ENCODE measurements around the gene UTP14A.
"Not testable (repeated sequence)": the region's sequence is repeated elsewhere in the genome, so short reads cannot be mapped to it uniquely, and the experiment has no call there.

The UTP14A gene, protein sequence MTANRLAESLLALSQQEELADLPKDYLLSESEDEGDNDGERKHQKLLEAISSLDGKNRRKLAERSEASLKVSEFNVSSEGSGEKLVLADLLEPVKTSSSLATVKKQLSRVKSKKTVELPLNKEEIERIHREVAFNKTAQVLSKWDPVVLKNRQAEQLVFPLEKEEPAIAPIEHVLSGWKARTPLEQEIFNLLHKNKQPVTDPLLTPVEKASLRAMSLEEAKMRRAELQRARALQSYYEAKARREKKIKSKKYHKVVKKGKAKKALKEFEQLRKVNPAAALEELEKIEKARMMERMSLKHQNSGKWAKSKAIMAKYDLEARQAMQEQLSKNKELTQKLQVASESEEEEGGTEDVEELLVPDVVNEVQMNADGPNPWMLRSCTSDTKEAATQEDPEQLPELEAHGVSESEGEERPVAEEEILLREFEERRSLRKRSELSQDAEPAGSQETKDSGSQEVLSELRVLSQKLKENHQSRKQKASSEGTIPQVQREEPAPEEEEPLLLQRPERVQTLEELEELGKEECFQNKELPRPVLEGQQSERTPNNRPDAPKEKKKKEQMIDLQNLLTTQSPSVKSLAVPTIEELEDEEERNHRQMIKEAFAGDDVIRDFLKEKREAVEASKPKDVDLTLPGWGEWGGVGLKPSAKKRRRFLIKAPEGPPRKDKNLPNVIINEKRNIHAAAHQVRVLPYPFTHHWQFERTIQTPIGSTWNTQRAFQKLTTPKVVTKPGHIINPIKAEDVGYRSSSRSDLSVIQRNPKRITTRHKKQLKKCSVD

DNA sequence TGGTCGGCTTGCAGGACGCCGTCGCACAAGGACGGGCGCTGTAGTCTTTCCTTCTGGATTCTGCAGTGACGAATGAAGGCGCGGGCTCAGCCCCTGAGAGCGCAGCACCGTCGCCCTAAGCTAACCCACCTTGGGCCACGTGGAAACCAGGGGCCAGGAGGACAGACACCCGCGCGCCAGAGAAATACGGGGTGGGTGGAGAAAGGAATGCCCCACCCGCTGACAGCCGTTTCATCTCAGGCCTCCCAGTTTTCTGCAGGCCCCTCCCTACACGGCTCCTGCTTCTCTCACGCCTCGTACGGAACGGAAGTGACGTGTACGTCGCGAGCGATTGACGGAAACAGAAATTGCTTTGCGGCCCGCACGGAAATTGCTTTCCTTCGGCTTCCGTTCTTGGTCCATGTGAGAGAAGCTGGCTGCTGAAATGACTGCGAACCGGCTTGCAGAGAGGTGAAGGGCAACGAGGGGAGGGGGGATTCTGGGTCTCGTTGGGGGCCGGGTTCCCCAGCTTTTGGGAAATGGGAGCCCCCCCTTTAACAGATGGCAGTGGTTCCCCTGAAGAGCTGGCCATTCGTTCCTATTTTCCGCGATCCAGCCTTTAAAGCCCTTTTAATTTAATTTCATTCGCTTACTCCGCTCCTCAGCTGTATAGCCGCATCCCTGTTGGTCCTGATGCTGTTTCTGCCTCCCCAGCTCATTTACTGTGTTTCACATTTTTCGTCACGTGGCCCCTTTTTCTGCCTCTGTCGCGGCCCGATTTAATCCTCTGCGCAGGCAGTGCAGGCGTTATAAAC, at the start of gene UTP14A:
Gene UTP14A (plus strand): TSS at position 378 of the 794 bp plus-strand sequence. CDS start 47 bp downstream, at position 425.
- DNase-seq: peak; percentile 77 to 85

DNA sequence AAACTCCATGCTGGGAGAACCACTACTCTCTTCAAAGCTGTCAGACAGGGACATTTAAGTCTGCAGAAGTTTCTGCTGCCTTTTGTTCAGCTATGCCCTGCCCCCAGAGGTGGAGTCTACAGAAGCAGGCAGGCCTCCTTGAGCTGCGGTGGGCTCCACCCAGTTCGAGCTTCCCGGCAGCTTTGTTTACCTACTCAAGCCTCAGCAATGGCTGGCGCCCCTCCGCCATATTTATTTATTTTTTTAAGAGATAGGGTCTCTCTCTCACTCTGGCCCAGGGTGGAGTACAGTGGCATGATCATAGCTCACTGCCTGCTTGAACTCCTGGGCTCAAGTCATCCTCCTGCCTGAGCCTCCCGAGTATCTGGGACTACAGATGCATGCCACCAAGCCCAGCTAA, 46.8 kb upstream of the UTP14A start:
- DNase-seq: not testable (repeated sequence)

DNA sequence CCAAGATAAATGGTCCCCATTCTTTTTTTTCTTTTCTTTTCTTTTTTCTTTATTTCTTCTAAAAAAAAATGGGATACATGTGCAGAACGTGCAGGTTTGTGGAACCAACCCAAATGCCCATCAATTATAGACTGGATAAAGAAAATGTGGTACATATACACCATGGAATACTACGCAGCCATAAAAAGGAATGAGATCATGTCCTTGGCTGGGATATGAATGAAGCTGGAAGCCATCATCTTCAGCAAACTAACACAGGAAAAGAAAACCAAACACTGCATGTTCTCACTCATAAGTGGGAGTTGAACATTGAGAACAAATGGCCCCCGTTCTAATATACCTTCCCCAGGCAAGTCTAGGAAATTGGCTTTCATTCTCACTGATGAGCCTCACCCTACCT, 39.6 kb upstream of the UTP14A start:
- DNase-seq: not testable (repeated sequence)

DNA sequence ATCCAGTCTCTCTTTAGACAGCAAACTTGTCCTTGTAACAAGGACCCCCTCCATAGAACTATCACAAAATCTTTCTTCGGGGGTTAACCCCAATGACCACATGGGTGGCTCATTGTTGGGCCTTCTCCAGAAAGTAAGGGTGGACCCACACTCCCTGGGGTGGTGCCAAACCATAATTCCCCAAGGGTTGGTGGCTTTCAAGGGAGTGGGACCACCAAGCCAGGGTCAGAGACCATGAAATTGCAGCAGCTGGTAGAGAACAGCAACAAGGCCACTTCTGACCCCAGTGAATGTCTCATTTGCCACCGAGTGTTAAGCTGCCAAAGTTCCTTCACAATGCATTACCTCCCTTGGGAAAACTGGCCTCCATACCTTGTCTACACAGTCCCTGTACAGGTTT, 33.4 kb upstream of the UTP14A start:
- no peak for DNase-seq

DNA sequence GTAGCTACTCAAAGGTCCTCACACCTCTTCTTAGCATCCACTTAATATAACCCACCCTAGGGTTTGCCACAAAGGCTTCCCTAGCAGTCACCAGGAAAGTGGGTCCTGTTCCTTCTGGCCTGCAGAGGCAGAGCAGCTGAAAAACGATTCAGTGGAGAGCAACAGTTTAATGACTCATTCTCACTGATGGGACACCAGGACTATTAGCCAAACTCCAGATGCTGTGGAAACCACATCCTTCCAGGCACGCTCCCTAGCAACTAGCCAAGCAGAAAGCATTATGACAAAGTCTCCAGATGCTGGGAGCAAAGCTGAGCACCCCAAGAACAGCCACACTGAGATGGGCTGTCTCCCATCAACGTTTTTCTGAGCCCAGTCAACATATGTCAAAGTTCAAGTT, 30.3 kb upstream of the UTP14A start:
- DNase-seq: no peak

DNA sequence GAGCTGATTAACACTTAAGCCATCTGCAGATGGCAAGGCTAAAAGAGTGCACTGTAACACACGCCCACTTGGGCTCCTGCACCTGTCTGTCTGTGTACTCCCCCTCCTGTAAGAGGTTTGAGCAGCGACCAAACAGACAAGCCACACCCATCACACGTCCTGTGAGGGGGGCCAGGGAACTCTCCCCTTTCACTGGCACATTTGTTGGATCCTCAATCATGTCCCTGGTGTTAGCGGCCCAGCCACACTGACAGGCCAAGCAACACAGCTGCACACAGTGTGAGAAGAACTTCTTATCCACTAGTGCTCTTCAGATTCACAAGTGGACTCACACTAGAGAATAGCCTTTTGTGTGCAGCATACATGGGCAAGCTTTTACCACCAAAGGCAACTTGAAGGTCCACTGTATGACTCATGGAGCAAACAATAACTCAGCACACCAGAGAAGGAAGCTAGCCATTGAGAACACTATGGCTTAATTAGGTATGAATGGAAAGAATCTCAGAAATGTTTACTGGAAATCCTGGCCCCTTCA, 29.1 kb upstream of the UTP14A start:
- DNase-seq: no peak

DNA sequence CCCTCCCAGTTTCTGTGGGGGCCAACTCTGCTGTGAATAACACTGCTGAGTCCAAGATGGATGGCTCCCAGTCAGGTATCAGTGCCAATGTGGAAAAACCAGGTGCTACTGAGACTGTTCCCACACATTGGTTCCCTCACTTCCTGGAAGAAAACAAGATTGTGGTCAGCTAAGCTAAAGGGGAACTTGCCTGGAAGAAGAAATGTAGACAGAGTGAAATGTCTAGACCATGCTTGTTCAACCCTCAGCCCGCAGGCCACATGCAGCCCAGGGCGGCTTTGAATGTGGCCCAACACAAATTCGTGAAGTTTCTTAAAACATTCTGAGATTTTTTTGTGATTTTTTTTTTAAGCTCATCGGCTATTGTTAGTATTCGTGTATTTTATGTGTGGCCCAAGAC, 28.6 kb upstream of the UTP14A start:
- DNase-seq: no peak

DNA sequence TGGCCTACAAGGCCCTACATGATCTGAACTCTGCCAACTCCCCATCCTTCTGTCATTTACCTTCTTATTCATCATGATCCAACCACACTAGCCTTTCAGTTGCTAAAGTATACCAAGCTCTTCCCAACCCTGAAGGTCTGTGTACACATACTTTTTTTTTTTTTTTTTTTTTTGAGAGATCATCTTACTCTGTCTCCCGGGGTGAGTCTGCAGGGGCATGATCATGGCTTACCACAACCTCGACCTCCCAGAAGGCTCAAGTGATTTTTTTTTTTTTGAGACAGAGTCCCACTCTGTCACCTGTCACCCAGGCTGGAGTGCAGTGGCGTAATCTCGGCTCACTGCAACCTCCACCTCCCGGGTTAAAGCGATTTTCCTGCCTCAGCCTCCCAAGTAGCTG, 5.9 kb upstream of the UTP14A start:
- no peak for DNase-seq

DNA sequence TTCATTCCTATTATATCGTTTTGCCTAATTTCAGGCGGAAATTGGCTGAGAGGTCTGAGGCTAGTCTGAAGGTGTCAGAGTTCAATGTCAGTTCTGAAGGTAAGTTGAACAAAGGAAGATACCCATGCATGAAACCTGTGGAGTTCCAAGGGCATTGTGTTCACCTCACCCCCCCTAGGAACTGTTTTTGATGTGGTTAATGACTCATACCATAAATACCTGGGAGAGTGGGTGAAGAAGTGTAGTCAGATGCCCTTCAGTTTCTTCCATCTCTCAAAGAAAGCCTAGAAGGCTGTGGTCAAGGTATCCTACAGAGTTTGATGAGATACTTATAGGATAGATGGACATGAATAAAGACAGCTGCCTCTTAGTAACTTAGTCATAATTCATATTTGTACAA, 2.7 kb downstream of the UTP14A start:
- DNase-seq: no peak

DNA sequence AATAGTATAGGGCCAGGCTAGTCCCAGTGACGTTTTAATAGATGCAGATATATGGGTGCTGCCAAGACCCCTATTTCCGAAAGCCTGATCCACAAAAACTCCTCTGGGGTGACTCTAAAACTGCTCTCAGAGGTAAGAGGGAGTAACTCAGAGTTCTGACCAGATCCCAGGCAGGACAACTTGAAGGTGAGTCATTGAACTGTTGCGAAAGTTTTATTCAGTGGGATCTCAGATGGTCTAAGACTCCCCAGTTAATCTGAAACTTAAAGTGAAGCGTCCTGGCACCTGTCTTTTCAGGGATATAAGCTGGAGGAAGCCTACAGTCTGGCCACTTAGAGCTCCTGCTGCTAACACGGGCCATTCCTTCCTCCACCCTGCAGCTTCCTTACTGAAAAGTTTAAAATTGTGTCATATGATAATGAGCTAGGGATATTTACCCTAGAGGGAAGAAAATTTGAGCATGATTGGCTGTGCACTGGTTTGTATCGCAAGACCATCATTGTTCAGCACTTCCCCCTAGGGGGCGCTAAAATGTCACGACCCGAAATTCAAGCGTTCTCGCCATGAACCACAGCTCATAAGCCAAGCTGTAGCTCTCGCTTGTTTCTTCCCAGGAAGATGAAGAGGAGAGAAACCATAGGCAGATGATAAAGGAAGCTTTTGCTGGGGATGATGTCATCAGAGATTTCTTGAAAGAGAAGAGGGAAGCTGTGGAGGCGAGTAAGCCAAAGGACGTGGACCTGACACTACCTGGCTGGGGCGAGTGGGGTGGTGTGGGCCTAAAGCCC, 19.5 kb downstream of the UTP14A start:
- peak; percentile 45 to 50 for DNase-seq

DNA sequence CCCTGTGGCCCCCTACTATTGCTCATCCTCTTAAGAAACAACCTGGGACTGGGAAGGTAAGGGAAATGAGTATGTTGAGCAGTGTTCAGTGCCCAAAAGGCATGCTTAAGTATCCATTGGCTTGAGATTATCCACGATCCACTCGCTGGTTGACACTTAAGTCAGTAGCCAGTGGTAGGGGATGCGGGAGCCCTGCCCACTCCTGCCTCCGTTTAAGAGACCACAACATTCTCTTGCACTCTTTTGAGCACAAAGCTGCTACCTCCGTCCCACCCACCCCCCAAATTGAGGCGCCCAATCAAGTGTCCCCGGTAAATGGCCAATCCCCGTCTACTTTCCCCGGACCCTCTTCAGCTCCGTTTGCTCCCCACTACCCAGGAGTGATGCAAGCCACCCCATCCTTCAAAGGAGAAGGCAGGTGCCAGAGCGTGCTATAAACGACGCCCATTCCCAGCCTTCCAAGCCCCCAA, 25.0 kb downstream of the UTP14A start:
- no peak for DNase-seq

DNA sequence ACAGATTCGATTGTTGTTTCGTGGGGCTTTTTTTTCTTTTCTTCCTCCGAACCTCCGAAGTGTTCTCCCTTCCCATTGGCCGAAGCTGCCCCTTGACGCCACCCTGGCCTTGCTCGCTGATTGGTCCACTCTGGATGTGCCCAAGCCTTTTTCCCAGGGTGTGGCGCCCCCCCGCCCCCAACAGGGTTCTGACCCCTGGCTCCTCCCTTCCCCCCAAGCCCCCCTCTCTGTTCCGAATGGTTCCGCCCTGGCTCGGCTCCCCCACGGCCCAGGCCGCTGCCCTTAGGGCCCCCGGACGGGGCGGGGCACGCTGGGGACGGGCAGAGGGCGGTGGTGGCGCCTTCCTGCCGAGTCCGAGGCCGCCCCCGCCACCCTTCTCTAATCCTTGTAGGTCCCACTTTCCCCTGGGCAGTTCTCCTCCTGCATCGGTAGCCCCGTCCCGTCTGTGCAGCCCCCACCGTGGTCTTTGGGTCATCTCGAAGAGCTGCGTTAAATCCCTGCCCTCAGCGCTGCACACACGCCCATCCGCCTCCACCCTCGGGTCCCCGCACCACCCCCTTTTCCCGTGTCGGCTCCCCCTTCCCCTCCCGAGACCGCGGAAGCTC, 25.5 kb downstream of the UTP14A start:
- peak; percentile 77 to 88 for DNase-seq

DNA sequence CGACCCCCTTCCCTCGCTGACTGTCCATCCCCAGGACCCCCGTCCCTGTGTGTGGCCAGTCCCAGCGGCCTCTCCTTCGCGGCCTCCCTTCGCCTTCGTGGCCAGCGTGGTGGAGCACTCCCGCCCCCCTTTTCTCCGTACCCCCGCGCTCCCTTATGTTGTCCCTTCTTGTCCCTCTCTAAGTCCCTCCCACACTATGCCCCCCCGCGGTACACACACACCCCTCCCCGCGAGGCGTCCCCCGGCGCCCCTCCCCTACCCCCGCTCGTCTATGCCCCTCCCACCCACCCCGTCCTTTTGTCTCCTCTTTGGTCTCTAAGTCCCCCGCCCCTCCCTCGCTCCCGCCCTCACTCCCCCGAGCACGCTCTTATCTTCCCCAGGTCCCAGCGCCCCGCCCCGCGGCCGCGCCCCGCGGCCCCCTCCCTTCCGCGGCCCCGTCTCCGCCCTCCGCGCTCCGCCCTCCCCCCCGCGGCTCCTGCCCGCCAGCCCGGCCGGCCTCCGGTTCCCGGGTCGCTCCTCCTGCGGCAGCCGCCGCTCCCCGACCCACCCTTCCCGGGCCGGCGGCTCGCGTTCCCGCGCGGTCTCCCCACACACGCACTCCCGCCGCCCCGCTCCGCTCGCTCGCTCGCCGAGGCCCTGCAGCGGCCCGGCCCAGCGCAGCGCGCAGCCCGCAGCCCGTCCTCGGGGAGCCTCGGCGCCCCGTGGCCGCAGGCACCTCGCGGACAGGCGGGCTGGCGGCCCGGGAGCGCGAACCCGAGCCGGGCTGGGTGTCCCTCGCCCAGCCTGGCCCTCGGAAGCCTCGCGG, 26.3 kb downstream of the UTP14A start:
- peak; percentile 83 to 84 for DNase-seq

DNA sequence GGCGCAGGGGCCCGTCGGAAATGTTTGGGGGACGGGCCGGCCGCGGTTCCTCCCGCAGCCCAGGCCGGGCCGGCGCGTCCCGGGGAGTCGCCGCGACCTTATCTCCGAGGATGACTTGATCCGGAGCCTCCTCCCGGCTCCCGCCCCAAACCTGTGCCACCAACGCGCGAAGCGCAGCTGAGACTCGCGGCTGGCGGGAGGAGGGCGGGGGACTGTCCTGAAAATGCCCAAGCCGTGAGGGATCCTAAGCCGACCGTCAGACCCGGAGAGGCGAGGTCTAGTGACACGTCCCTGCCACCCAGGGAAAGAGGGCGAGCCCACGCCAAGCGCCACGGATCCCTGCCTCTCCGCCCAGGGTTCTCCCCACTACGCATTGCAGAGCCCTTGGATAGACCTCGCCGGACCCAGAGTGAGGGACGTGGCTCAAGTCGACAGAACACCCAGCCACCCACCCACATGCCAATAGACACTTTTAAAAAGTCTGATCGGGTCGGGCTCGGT, 26.9 kb downstream of the UTP14A start:
- DNase-seq: no peak

DNA sequence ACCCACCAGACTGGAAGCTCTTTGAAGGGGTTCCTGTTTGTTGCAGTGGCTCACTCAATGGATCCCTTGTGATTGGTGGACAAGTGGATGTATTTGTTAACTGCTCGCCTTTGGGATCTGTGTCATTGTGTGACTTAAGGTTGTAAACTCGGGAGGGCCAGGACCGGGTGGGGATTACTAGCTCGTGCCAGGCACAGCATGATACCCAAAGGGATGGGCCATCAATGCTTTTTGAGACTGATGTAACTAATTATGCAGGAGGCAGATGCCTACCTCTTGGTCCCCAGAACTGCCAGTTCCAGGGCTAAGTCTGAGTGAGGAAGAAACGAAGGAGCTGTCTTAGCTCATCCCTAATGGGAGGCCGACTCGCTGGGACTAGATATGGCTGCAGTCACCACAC, 27.7 kb downstream of the UTP14A start:
- DNase-seq: no peak

DNA sequence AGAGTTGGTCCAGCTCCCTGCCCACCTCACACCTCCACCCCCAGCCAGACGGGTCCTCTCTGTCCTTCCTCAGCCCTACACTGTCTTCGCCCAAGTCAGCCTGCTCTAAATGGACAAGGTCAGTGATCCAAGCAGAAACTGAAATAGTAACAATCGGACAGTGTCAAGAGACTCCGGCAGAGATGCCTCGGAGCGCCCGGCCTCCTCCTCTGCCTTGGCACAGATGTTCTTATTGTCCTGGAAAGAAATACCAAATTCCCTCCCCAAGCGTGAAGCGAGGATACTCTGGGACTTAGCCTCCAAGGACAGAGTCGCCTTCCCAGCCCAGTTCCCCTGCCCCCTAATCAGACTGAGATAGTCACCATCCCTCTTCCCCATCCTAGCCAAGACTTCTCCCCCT, 28.5 kb downstream of the UTP14A start:
- DNase-seq: no peak

DNA sequence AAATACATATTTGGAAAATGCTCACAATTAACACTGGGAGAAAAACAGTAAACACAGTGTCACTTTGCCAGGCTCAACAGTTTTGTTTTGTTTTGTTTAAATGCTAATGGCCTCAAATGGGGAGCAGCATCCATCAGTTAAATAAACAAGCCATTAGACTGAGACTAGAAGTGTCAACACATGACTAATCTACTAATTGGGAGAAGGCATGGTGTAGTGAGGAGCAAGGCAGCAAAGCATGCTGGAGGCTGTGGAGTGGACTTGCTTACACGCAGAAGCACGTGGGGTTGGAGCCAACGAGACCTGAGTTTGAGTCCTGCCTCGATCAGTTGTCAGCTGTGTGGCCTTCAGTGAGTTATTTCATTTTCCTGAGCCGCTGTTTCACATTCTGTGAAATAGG, 29.0 kb downstream of the UTP14A start:
- DNase-seq: no peak

DNA sequence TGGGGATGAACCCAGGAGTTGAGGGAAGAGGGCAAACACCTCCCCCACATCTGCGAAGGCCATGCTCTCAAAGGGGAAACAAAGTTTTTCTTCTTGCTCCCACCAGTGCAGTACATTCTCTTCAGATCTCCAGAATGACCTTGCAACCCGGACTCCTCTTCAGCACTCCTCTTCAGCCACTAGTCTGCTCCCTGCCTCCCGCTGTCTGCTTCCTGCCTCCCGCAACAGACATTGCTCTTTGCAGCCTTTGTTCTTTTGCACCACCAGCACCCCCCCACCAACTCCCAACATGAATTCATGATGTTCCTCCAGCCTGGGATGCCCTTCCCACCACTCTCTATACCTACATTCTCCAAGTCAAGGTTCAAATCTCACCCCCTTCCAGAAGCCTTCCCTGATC, 32.1 kb downstream of the UTP14A start:
- DNase-seq: no peak

DNA sequence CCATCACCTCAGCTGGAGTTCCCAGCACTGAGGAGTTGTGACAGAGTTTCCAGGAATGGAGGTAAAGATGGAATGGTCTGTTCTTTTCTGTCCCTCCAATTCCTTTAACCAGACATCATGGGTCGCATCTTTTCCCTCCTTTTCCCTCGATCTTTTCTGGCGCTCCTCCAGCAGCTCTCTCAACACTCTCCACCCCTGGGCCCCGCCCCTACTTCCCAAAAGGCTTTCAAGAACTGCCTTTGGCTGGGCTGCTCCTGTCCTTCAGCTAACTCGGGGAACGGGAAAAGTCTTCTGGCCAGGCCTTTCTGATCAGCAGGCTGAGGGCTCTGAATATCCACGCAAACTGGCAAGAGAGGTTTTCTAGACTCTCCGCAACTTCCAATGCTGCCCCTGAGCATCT, 34.0 kb downstream of the UTP14A start:
- DNase-seq: no peak

DNA sequence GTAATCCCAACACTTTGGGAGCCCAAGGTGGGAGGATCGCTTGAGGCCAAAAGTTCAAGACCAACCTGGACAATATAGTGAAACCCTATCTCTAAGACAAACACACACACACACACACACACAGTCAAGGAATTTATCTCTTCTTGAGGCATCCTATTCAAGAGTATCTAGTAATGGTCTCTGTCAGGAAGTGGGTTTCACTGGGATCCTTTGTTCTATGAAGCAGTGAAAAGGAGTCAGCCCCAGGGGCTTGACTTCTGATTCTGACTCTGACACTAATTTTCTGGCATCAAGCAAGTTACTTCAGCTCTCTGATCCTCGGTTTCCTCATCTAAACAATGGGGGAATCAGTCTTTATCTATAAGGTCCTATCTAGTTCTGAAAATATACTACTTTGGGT, 34.8 kb downstream of the UTP14A start:
- no peak for DNase-seq

DNA sequence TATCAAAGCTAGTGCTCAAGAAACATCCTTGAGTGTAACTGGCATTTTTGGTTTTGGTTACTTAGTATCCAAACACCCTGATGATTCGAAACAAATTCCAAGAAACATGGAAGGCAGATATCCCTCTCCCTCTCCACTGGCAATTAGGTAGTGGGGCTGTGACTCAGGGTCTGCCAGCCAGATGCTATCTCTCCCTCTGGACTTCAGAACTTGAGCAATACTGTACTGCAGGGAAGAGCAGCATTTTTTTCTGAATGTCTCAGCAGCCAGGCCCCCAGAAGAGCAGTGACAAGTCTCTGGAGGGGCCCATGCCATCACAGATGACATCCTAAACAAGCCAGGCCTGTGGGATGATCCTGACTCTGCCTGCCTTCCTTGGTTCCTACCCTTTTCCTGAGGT, 39.2 kb downstream of the UTP14A start:
- DNase-seq: no peak

Data from hippocampal formation (tissue), 2 donors.